Naive thymus-derived CD8-positive, alpha-beta T cell (primary cell): ENCODE data around the gene ACCS. TPM values are rescaled to one million over a fixed set of nuclear protein-coding genes. Genes with fewer than 3 reads are reported as not detected.

Experiments
- ATAC-seq, 2 donors: fragments of 150-1000 bp; cut with Tn5 transposase in 1 of 2; sonication (Bioruptor Pico), chemical (Tn5 transposase) in 1 of 2; 1 replicate in 1 of 2; 2 replicates in 1 of 2; pipeline ENCODE4 v1.10.0; 2021; ENCODE audit warnings: mild to moderate bottlenecking in 2 of 2, moderate library complexity in 2 of 2
- POLR2A ChIA-PET: fragments of 350-600 bp; sonication (Branson Sonifier 250); formaldehyde crosslinking; loops from one replicate; lab custom pipeline; 2021; ENCODE audit warnings: antibody characterized with exemption; lab: Charles Lee
- DNase-seq, 10 donors: peaks; one replicate each; pipeline versions ENCODE4 v3.0.0 to v3.0.0-alpha.2; 2020 to 2022
- H3K27ac Mint-ChIP-seq, 10 donors: one replicate each; pipeline ENCODE4 v1.8.0; 2020 to 2022; ENCODE audit warnings: mild to moderate bottlenecking in 10 of 10, mixed read lengths in 10 of 10, moderate library complexity in 4 of 10, inconsistent platforms in 1 of 10
- H3K27me3 Mint-ChIP-seq, 5 donors: one replicate each; pipeline ENCODE4 v1.8.0; 2021 to 2022; ENCODE audit warnings: mixed read lengths in 5 of 5
- H3K36me3 Mint-ChIP-seq, 3 donors: one replicate each; pipeline ENCODE4 v1.8.0; 2020 to 2022; ENCODE audit warnings: mixed read lengths in 3 of 3, mild to moderate bottlenecking in 2 of 3, inconsistent platforms in 1 of 3
- H3K4me1 Mint-ChIP-seq, 4 donors: one replicate each; pipeline ENCODE4 v1.8.0; 2021 to 2022; ENCODE audit warnings: mixed read lengths in 4 of 4
- H3K4me3 Mint-ChIP-seq, 10 donors: one replicate each; pipeline ENCODE4 v1.8.0; 2020 to 2022; ENCODE audit warnings: mild to moderate bottlenecking in 10 of 10, mixed read lengths in 10 of 10, moderate library complexity in 6 of 10, inconsistent platforms in 1 of 10
- H3K9me3 Mint-ChIP-seq, 9 donors: one replicate each; pipeline ENCODE4 v1.8.0; 2020 to 2022; ENCODE audit warnings: mixed read lengths in 9 of 9, mild to moderate bottlenecking in 3 of 9, inconsistent platforms in 1 of 9, moderate library complexity in 1 of 9
- polyA plus RNA-seq, 3 donors: library from polyadenylated mRNA; unstranded; fragments of 300-500 nt; fragmentation: Illumina TruSeq; gene quantifications; one replicate each; pipeline ENCODE4 v1.2.3, GENCODE V29; 2021
- total RNA-seq, 8 experiments: library from RNA in 2 of 8; stranded (reverse) in 2 of 8; gene quantifications; one replicate each; pipeline ENCODE4 v1.2.3 and lab custom pipeline; 2021 to 2026

ACCS gene
- total and polyA plus RNA-seq, 5 experiments from 2014 or later = 0.79 to 27.8 (median 1.2) TPM

- peaks cover 26 to 85% (median 49%) of the 10 kb centered on the region in 3 donors for H3K36me3 Mint-ChIP-seq
- H3K4me1 Mint-ChIP-seq = peaks cover 0 to 8% (median 0%) of the 10 kb centered on the region in 4 donors
- POLR2A ChIA-PET = no interaction called here
These were observed 61.1 kb downstream of the ACCS start for GRCh38 chr11:44127130-44127529.

DNA sequence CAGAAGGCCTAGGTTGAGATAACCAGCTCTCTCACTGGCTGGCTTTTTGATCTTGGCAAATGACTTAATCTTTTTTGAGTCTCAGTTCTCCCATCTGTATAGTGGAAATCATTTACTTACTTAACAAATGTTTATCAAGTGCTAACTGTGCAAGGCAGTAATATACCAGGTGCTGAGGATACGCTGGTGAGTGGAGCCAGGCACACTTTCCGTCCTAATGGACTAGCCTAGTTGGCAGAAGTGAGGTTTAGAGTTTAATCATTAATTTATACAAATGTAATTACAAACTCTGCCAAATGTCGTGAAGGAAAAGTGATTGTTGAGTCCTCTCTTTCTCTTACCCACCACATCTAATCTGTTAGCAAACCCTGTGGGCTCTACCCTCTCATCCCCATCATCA, 62.7 kb downstream of the ACCS start:
- no peak for ATAC-seq
- Mint-ChIP-seq H3K4me3 (no peak overlapping the region), H3K36me3 (peaks cover 26 to 95% (median 49%) of the 10 kb centered on the region in 3 donors)

More at GRCh38 chr11:44127130-44127529, 61.1 kb downstream of the ACCS start:
- DNase-seq = no peak
- ATAC-seq = no peak
- H3K27me3 Mint-ChIP-seq = no peaks in the 10 kb centered on the region
- H3K9me3 Mint-ChIP-seq = no peaks in the 10 kb centered on the region
- H3K4me3 Mint-ChIP-seq = no peak overlapping the region
- no peak overlapping the region for H3K27ac Mint-ChIP-seq

GRCh38 chr11:44130751-44131150, 64.7 kb downstream of the ACCS start:
- H3K9me3 Mint-ChIP-seq = no peaks in the 10 kb centered on the region
- POLR2A ChIA-PET = no interaction called here
- peaks cover 0 to 11% (median 4%) of the 10 kb centered on the region in 4 donors for H3K4me1 Mint-ChIP-seq
- peaks cover 28 to 92% (median 42%) of the 10 kb centered on the region in 3 donors for H3K36me3 Mint-ChIP-seq
- H3K27me3 Mint-ChIP-seq = no peaks in the 10 kb centered on the region
- no peak overlapping the region for H3K27ac Mint-ChIP-seq
- no peak overlapping the region for H3K4me3 Mint-ChIP-seq
- DNase-seq = no peak
- no peak for ATAC-seq

More for the DNA sequence above, 62.7 kb downstream of the ACCS start:
- POLR2A ChIA-PET = no interaction called here
- H3K27ac Mint-ChIP-seq = no peak overlapping the region
- DNase-seq = no peak
- no peaks in the 10 kb centered on the region for H3K27me3 Mint-ChIP-seq
- H3K4me1 Mint-ChIP-seq = peaks cover 0 to 6% (median 2%) of the 10 kb centered on the region in 4 donors
- no peaks in the 10 kb centered on the region for H3K9me3 Mint-ChIP-seq

- peaks cover 0 to 11% (median 4%) of the 10 kb centered on the region in 4 donors for H3K4me1 Mint-ChIP-seq
- H3K36me3 Mint-ChIP-seq = peaks cover 21 to 87% (median 26%) of the 10 kb centered on the region in 3 donors
- no peaks in the 10 kb centered on the region for H3K27me3 Mint-ChIP-seq
- no peak overlapping the region for H3K4me3 Mint-ChIP-seq
- DNase-seq (no peak), ATAC-seq (no peak)
- H3K27ac Mint-ChIP-seq = no peak overlapping the region
- H3K9me3 Mint-ChIP-seq = no peaks in the 10 kb centered on the region
- POLR2A ChIA-PET = no interaction called here
These were observed 67.4 kb downstream of the ACCS start for GRCh38 chr11:44133335-44133946.

Other genes with a start within 250 kb of the ACCS start
- gene ALKBH3, start 185.4 kb upstream of the ACCS start, total RNA-seq = 10 to 100 TPM; 44.9 to 55.0 TPM
- gene ALKBH3, start 185.4 kb upstream of the ACCS start, polyA plus RNA-seq = 10 to 100 TPM; 37.6 to 45.2 (median 40.4) TPM
- gene C11orf96, start 123.6 kb upstream of the ACCS start, total RNA-seq = not detected
- not detected for gene C11orf96, start 123.6 kb upstream of the ACCS start, polyA plus RNA-seq
- not detected for gene ACCSL, start 18.3 kb upstream of the ACCS start, total RNA-seq
- not detected for gene ACCSL, start 18.3 kb upstream of the ACCS start, polyA plus RNA-seq
- 10 to 100 TPM; 27.3 to 27.8 TPM for gene EXT2, start 29.4 kb downstream of the ACCS start, total RNA-seq
- gene EXT2, start 29.4 kb downstream of the ACCS start, polyA plus RNA-seq = 10 to 100 TPM; 30.6 to 39.5 (median 37.6) TPM
- not detected for gene ALX4, start 243.9 kb downstream of the ACCS start, total RNA-seq
- gene ALX4, start 243.9 kb downstream of the ACCS start, polyA plus RNA-seq = not detected